ENCODE results near the gene WDR6.
"Not testable (repeated sequence)": the region's sequence is repeated elsewhere in the genome, so short reads cannot be mapped to it uniquely, and the experiment has no call there.

Gene WDR6

DNA sequence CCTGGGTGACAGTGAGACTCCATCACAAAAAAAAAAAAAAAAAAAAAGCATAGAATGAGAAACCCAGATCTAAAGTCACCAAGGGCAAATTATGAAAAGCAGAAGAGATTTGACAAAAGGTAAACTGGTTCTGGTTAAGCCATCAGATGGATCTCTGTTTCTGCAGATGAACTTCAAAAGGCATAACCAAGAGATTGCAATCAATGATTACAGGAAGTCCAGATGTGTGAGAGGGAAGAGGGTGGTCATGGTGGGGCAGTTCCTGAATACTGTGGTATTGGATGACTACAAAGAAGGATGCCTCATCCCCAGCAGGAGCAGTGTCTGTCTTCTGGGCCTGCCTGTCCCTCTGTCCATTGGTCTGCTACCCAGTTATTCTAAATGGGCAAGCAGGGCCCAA, 13.4 kb upstream of the WDR6 start:
- DNase-seq: no peak

DNA sequence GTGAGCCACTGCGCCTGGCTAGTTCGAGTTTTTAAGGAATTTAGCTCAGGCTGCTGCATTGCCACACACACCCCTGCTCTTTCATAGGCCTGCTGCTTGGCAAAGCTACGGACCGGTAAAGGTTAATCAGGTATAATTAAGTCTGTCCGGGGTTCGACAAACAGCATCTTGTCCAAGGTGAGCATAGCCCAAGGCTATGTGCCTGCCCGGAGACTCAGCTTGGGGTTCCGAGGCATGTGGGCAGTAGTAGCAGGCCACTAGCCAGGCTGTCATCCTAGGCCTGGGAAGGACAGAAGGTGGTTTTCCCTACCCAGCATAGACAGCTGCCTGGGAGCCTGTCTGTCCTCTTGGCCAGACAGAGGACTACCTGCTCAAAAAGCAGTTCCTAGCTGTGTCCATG, 10.6 kb upstream of the WDR6 start:
- no peak for DNase-seq

DNA sequence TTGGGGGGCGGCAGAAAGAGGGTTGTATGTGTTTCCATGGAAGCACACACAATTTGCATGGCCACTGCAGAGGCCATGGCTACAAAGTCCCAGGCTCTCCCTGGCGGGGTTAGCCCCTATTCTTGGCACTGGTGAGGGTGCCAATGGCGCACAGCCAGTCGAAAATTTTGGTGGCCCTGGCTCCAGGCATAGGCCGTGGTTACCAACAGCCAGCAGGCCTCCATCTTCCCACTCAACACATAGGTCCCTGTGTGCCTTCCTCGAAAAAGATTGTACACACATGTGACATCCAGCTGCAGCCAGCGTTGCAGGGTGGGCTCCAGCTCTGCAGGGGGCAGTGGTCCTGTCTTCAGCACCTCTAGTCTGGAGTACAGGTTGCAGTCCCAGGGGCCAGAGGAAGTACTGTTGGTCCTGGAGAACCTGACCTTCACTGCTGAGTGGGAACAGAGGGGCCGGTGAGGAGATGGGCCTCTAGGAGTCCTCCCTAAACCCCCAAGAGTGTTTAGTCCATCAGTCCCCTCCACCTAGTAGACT, 10.0 kb upstream of the WDR6 start:
- no peak for DNase-seq

DNA sequence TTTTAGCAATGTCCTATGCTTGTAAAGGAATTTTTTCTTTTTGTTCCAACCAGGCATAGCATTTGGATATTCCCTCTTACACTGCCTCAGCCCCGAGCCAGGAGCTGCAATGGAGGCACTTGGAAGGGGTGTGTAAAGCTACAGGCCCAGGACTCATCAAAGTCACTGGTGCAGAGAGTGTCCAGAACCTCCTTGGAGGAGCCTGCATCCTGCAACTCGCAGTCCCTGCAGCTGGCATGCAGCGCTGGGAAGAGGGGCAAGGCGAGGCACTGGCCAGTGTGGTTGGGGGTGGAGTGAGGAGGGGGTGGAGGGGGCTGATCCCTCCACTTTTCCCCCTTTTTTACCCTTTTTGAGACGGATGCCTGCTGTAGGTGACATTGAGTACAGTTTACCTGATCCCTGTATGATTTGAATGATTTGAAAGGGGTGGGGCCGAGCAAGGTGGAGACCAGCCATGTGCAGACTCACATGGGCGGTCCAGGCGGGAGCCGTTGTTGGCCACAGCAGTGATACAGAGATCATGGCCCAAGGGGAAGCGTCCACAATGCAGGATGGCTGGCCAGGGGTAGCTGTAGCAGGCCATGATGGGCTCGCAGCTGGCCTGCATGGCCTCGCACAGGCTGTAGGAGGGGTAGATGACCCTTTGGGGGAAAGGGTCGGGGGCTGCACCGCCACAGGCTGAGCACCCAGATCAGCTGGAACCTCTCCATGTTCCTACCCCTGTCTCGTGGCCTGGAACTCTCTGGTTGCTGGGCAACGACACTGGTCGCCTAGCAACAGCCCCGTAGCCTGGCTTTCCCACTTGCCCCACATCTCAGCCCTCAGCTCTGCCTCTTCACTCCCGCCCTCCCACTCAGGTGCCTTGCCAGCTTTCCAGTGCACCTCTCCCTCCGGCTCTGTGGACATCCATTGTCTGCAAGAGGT, 9.2 kb upstream of the WDR6 start:
- no peak for DNase-seq

DNA sequence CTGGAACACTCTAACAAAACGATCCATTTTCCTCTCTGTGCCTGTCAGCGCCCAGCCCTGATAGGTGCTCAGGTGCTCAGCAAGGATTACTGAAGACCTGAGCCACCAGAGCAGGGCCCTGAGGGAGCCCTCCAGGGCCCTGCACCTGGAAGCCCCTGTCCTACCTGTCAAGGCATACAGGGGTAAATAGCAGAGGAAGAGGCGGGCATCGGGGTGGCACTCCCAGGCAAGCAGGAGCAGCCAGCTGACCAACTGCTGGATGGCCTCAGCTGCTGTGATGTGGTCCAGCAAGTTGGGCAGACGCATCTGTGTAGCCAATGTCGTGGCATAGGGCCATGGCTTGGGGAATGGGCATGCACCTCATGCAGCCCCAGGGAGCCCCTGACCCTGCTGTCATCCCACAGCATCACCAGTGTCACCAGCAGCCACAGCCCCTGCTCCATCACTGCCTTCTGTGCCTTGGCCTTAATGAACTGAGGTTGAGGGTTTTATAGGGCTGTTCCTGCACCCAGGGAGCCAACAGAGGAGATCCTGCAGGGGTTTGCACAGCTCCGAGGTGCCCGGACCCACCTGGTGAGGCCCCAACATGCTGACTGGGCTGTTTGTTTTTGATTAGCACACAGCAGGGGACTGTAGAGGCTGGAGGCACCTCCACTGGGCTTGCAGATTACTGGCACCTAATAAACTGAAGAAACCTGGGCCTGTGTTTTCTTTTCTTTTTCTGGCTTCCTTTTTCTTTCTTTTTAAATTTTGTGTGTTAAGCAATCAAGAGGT, 7.9 kb upstream of the WDR6 start:
- DNase-seq: no peak

DNA sequence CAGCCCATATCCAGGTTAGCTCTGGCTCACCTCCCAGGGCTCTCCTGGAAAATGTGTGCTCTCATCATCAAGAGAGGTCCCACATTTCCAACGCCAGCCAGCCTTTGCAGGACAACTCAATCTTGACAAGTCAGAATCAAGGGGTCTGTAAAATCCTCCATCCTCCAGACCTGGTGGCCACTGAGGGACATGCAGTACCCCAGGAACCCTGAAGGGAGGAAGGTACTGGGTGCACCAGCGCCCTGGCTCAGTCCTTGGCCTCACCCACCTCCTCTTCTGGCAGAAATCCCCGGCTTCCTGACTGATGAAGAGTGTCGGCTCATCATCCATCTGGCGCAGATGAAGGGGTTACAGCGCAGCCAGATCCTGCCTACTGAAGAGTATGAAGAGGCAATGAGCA, 6.0 kb upstream of the WDR6 start:
- DNase-seq: no peak

DNA sequence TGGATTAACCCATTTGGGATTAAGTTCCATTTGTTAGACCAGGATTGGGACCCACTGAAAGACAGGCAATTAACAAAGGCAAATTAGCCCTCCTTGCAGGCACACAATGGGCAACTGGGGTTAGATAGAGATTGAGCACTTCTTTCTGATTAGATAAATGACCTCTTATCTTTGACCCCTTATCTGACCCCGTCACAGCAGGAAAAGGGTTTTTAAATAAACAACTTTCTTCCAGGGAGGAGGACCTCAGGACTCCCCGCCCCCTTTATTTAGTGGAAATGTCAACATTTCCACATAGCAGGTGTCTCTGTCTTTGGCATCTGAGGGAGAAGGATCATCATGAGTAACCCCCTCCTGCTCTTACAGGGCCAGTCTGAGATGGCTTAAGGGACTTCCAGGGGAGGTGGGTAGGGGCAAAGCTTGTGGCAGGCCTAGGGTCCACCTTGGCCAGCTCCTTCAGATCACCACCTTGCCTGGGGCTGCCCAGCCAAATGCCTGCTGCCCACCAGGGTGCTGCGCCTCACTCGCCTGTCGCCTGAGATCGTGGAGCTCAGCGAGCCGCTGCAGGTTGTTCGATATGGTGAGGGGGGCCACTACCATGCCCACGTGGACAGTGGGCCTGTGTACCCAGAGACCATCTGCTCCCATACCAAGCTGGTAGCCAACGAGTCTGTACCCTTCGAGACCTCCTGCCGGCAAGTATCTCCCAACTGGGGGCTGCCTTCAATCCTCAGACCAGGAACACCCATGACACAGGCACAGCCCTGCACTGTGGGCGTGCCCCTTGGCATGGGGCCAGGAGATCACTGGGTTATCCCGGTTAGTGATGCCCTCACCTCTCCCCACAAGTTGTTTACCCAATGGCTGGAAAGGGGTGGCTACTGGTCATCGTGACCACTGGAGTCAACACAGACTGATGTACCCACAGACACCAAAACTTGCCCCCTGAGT, 2.6 kb upstream of the WDR6 start:
- DNase-seq: no peak

DNA sequence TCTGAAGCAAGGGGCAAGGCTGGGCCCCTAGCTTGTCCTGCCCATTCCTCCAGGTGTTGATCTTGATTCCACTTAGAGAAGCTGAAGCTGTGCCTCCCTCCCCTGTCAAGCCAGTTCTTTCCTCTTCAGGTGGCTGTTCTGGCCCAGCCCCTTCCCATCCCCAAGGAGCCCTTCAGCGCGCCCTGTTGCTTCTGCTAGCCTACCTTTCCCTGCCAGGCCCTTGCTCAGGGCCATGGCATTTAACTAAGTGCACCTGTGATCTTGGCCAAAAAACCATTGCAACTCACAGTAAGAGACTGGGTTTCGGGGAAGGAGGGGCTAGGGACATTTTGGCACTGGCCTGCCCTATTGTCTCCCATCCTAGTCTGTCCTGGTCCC, 1.9 kb upstream of the WDR6 start:
- no peak for DNase-seq

DNA sequence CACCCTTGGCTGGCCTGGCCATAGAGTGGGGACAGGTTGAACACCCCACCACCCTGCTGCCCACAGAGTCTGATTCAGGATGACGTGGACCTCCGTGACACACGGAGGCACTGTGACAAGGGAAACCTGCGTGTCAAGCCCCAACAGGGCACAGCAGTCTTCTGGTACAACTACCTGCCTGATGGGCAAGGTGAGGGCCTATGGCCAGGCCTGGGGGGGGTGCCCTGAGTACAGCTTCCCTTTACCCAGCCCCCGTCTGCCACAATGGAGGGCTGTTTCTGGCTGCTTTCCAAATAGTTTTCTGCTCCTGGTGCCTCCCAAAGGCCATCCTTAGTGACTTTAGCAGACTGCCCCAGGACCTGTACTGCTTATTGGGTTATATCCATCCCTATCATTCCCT, 1.2 kb upstream of the WDR6 start:
- DNase-seq: no peak

DNA sequence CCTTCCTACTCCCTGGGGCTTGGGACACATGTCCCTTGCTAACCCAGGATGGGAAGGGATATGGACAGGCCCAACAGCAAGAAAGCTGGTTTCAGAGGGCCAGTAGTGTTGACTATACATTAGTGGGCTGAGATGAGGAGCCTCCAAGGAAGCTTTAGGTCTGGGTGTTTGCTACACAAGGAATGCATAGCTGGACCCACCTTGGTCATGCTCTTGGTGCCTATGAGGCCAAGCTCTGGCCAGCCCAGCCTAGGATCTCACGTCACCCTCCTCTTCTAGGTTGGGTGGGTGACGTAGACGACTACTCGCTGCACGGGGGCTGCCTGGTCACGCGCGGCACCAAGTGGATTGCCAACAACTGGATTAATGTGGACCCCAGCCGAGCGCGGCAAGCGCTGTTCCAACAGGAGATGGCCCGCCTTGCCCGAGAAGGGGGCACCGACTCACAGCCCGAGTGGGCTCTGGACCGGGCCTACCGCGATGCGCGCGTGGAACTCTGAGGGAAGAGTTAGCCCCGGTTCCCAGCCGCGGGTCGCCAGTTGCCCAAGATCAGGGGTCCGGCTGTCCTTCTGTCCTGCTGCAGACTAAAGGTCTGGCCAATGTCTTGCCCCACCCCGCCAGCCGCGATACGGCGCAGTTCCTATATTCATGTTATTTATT, 653 bp upstream of the WDR6 start:
- no peak for DNase-seq

DNA sequence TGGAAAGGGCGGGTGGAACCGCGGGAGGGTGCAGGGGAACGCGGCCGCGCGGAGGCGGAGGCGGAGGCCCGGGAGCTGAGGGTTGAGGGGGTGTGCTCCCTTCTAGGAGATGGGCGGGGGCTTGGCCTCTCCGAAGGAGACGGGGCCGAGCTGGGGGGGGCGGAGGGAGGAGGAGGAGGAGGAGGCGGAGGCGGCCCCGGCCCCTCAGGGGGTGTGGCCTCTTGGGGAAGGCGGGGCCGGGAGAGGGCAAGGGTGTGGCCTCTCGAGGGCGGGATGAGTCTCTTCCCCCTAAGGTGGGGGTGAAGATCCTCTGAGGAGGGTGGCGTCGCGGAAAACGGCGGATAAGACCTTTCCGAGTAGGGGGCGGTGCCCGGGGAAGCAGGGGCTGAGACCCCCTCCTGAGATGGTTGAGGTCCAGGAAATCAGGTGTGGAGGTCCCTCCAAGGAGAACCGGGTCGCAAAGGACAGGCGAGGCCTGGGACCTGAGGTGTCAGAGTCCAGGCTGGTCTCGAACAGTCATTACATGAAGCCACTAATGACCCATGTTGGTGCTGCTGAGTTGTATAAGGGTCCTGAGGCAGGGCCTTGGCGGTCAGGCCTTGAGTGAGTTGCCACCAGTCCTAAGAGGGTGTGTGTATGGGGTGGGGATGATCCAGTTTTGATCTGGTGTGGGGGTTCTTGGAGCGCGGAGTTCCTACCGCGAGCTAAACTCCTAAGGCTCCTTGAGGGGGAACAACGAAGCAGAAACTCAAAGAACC, 759 bp downstream of the WDR6 start:
- peak in 1 of 2 experiments; percentile 57 for DNase-seq

DNA sequence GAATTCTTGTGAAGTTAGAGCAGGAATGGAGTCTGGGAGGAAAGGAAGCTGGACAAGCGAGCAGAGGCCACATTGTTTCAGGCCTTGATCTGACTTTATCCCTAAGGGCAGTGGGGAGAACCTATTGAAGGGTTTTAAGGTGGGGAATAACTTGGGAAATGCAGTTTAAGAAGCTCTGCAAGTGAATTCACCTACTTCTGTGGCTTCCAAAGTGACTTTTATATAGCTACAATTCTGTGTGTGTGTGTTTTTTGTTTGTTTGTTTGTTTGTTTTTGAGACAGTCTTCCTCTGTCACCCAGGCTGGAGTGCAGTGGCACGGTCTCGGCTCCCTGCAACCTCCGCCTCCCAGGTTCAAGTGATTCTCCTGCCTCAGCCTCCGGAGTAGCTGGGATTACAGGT, 1.4 kb downstream of the WDR6 start:
- not testable (repeated sequence) for DNase-seq

DNA sequence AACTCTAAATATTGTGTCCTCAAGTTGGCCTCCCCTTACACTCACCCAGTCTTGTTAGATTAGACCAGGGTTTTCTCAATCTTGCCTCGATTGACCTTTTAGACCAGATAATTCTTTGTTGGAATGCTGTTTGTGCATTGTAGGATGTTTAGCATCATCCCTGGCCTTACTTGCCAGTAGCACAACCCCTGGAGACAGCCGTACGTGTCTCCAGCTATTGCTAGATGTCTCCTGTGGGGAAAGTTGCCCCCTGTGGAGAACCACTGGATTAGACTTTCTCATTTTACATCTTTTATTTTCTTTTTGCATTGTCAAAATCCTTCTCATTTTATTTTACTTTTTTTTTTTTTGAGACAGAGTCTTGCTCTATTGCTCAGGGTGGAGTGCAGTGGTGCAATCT, 2.2 kb downstream of the WDR6 start:
- no peak for DNase-seq

DNA sequence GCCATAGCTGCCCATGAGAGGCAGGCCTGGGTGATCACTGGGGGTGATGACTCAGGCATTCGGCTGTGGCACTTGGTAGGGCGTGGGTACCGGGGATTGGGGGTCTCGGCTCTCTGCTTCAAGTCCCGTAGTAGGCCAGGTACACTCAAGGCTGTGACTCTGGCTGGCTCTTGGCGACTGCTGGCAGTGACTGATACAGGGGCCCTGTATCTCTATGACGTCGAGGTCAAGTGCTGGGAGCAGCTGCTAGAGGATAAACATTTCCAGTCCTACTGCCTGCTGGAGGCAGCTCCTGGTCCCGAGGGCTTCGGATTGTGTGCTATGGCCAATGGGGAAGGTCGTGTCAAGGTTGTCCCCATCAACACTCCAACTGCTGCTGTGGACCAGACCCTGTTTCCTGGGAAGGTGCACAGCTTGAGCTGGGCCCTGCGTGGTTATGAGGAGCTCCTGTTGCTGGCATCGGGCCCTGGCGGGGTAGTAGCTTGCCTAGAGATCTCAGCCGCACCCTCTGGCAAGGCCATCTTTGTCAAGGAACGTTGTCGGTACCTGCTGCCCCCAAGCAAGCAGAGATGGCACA, 5.3 kb downstream of the WDR6 start:
- no peak for DNase-seq

DNA sequence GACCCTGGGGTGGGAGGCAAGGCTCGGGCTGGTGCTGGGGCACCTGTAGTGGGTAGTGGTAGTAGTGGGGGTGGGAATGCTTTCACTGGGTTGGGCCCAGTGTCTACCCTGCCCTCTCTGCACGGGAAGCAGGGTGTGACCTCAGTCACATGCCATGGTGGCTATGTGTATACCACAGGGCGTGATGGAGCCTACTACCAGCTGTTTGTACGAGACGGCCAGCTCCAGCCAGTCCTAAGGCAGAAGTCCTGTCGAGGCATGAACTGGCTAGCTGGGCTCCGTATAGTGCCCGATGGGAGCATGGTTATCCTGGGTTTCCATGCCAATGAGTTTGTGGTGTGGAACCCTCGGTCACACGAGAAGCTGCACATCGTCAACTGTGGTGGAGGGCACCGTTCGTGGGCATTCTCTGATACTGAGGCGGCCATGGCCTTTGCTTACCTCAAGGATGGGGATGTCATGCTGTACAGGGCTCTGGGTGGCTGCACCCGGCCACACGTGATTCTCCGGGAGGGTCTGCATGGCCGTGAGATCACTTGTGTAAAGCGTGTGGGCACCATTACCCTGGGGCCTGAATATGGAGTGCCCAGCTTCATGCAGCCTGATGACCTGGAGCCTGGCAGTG, 6.0 kb downstream of the WDR6 start:
- no peak for DNase-seq

DNA sequence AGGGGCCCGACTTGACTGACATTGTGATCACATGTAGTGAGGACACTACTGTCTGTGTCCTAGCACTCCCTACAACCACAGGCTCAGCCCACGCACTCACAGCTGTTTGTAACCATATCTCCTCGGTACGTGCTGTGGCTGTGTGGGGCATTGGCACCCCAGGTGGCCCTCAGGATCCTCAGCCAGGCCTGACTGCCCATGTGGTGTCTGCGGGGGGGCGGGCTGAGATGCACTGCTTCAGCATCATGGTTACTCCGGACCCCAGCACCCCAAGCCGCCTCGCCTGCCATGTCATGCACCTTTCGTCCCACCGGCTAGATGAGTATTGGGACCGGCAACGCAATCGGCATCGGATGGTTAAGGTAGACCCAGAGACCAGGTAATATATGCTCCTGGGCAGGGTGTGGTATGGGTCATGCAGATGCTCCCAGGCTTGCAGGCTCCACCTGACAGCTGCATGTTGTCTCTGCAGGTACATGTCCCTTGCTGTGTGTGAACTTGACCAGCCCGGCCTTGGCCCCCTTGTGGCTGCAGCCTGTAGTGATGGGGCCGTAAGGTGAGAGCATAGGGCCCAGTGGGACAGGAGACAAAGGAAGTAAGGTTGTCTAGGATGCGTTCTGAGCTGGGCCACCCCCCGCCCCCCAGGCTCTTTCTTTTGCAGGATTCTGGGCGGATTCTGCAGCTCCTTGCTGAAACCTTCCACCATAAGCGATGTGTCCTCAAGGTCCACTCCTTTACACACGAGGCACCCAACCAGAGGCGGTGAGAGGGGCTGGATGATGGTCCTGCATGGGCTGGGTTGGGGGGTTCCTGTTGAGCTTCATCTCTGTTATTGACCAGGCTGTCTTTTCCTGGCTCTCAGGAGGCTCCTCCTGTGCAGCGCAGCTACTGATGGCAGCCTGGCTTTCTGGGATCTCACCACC, 6.8 kb downstream of the WDR6 start:
- peak in 1 of 2 experiments; percentile 6 for DNase-seq

DNA sequence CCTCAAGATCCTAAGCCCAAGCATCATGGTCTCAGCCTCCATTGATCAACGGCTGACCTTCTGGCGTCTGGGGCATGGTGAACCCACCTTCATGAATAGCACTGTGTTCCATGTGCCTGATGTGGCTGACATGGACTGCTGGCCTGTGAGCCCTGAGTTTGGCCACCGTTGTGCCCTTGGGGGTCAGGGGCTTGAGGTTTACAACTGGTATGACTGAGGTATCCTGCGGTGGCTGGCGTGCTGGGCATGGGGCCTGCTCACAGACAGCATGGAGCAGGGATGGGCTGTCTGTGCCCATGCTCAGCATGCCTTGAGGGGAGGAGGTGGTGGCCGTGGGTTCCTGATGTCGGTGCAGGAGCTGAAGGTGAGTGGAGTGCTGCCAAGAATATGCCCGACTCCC, 7.9 kb downstream of the WDR6 start:
- DNase-seq: no peak

DNA sequence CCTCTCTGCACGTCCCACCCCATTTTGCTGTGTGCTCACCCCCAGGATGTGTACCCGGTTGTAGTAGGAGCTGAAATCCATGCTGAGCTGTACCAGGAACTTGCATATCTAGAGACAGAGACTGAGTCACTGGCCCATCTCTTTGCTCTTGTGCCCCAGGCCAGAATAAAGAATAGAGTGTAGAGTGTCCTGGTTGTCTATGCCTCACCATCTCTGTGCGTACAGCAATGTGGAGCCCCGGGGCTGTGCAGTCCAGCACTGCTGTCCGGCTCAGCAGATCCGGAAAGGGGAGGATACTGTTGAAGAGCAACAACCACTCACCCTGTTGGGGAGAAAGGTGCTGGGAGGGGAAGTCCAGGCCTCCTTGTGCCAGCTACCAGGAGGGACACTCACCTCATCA, 8.6 kb downstream of the WDR6 start:
- DNase-seq: no peak

DNA sequence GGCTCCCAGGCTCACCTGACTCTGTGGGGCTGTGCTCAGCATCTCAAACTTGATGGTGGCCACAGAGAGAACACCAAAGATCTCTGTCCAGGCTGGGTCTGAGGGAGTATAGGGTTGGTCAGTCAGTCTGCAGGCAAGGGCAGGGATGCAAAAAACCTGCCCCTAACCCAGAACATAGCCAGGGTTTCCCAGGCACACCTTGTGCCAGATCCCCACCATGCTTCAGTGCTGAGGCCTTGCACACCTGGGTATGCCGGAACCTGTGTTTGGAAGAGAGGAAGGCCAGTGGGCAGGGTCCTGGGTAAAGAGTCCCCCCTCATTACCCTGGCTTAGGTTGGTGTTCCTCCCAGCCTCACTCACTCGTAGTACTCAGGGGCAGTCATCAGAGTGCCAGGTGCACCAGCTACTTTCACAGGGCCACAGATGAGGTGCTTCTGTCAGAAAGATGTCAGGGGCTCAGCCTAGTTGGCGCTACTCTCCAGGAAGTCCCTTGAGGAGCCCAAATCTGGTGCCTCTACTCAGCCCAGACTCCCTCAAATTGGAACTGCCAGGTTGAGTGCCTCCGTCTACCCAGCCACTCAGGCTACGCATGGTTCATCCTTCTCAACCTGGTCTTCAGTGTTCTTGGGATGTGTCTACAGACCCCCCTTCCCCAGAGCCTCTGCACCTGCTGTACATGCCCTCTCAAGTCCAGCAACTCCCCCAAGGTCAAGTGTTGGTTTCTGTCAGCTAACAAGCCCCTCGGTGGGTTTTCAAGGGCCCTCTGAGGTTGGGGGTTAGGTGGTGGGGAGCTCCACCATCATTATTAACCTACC, 9.4 kb downstream of the WDR6 start:
- no peak for DNase-seq

Data from SW 1271 (cell line).